Epithelial cell of esophagus (primary cell): ENCODE results near the gene AUTS2.

Experiments used
- DNase-seq: peaks from one replicate; pipeline ENCODE4 v3.0.0; 2010; ENCODE audit warnings: low read depth
- H3K4me3 ChIP-seq: 2 replicates; pipeline ENCODE4 v1.5.1; 2011; ENCODE audit warnings: mild to moderate bottlenecking, low read length, control low read depth
- TF ChIP-seq, protein P1 (sequence below): IDR thresholded peaks from 2 replicates; pipeline ENCODE4 v1.5.1; 2011; ENCODE audit warnings: low read depth, mild to moderate bottlenecking, low read length, control low read depth, inconsistent platforms; ENCODE audit not compliant: insufficient read depth; ENCODE audit errors: missing control alignments

AUTS2 gene

DNA sequence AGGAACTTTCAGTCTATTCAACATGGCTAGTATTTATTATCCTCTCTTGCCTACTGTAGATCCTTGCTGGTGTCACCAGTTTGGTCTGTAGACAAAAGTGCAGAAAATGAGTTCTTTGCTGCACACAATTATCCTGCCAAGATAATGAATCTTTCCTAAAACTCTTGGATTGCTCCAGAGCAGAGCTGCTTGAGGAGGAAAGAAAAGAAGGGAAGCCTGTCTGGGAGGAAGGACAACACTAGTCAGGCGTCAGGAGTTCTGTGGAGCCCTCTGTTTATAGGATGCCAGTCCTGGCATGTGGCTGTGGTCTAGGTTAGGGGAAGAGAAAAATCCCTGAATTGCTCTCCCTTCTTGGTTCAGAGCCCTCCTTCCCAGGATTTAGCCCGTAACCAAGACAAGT is 1103.7 kb downstream of the AUTS2 start:
- no peak for DNase-seq
- TF ChIP-seq, protein P1, sequence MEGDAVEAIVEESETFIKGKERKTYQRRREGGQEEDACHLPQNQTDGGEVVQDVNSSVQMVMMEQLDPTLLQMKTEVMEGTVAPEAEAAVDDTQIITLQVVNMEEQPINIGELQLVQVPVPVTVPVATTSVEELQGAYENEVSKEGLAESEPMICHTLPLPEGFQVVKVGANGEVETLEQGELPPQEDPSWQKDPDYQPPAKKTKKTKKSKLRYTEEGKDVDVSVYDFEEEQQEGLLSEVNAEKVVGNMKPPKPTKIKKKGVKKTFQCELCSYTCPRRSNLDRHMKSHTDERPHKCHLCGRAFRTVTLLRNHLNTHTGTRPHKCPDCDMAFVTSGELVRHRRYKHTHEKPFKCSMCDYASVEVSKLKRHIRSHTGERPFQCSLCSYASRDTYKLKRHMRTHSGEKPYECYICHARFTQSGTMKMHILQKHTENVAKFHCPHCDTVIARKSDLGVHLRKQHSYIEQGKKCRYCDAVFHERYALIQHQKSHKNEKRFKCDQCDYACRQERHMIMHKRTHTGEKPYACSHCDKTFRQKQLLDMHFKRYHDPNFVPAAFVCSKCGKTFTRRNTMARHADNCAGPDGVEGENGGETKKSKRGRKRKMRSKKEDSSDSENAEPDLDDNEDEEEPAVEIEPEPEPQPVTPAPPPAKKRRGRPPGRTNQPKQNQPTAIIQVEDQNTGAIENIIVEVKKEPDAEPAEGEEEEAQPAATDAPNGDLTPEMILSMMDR: no peak
- H3K4me3 ChIP-seq: no peak overlapping the region

DNA sequence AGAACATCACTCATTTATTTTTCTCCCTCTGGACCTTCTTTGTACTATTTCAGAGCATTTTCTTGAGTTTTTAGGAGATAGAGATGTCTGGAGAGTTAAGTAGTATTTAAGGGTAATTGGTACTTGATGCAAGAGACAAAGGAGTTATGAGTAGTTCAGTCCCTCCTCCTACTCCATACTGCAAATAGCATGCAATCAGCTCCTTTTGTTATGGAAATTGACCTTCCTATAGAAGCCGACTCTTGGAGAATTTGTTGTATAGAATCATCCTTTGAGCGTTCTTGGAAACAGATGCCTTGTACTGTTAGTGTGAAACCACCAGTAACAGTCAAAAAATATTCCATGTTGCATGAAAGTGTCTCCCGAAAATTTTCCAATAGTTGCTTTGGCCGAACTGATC is 1105.5 kb downstream of the AUTS2 start:
- no peak overlapping the region for H3K4me3 ChIP-seq
- DNase-seq: no peak
- TF ChIP-seq, protein P1: no peak

DNA sequence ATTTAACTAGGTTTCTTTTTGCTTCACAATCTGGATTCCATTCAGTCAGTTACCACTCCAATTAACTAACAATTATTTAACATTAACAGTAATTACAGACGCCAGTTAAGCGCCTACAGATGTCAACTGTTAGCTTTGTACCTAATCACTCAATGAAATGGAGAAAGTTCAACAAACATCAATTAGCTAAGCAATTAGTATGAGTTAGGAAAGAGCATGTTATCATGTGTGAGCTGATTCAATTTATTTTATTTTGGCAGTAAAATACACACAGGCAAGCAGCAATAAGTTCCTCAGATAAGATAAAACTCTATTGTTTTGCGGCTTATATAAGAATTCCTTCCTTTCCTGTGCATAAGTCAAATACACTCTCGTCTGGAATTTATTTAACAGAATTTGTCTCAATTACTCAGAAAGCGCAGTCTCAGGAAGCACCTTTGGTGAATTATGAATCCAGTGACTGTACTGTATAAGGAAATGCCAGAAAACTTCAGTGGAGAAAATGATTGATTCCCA is 1106.6 kb downstream of the AUTS2 start:
- no peak overlapping the region for H3K4me3 ChIP-seq
- no peak for DNase-seq
- TF ChIP-seq, protein P1: no peak

DNA sequence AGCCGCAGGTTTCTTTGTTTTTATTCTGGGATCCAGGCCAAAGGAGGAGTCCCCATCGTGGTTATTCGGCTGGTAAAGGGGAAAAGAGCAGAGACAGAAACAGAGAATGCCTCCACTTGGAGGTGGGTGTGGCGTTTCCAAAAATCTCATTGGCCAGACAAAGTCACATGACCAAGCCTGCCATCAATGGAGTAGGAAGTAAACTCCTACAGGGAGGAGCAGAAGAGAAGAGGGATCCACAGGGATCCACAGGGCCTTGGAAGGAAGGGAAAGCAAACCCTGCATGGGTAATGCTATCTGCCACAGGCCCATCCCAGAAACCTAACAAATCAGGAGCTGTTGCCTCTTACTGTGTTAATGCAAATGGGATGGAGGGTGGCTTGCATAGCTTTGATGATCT is 1107.9 kb downstream of the AUTS2 start:
- TF ChIP-seq, protein P1: no peak
- no peak for DNase-seq
- H3K4me3 ChIP-seq: no peak overlapping the region

DNA sequence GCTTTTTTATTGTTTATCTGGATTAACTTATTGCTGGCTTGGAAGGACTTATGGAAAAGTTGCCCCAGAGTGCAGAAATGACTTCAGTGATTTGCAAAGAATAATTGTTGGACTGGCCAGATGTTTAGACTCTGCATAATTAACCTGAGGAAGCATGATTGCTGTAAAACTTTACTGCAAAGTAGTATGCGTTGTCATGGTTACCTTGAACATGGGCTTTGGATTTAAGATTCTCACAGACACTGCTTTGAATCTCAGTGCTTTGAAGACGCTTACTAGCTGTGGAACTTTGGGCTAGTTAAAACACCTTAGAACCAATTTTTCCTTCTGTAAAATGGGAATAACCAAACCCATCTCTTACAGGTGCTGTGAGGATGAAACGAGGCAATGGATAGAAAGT is 1108.4 kb downstream of the AUTS2 start:
- no peak overlapping the region for H3K4me3 ChIP-seq
- TF ChIP-seq, protein P1: no peak
- no peak for DNase-seq

DNA sequence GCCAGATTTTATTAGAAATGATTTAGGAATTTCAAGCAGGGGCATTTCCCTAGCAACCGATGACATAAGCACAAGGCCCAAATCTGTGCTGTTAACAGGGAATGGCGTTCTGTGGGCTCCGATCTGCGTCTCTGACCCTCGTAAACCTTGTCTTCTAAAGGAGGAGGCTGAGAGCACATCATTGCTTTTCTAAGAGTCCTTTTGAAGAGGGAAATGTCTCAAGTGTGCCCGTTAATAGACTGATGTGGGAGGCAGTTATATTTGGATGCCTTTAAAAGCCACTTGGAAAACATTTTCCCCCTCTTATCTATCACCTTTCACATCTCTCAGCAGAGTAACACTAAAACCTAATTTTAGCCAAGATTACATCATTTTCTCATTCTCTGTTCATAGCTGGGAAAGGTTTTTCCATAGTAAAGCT is 1109.6 kb downstream of the AUTS2 start:
- no peak overlapping the region for H3K4me3 ChIP-seq
- TF ChIP-seq, protein P1: no peak
- DNase-seq: no peak

DNA sequence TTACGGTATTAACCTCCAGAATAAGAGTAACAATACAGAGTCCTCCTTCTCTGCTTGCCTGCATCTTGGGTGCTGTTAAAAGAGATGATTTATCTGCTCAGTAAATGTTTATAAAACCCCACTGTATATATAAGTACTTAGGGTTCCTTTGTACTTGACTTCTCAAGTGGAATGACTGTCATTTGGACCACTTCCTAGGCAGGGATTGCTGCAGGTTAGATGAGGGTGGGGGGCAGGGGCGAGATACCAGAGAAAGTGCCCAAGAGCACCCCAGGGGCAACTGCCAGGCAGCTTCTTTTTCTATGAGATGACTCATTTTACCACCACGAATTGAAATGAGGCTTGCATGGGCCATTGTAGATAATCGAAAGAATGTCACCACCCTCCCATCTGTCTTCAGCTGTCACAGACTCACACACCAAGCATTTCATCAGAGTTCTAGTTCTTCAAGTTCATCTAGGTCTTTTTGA is 1111.8 kb downstream of the AUTS2 start:
- peak; percentile 96 for DNase-seq
- TF ChIP-seq, protein P1: no peak
- no peak overlapping the region for H3K4me3 ChIP-seq
